Endothelial cell of umbilical vein (primary cell): ENCODE data around the gene PLXNA4. TPM values are rescaled to one million over a fixed set of nuclear protein-coding genes. Genes with fewer than 3 reads are reported as not detected.

ENCODE experiments used
- BruUV-seq: library from RNA; stranded (reverse); fragments of 400-500 nt; replicated peaks from 2 replicates; lab custom pipeline; 2021; lab: Mats Ljungman, UMichigan
- CTCF ChIA-PET: fragments of 300-600, 350-600 bp; sonication (Branson Sonifier 250); formaldehyde crosslinking; loops from one replicate; lab custom pipeline; 2021; ENCODE audit warnings: antibody characterized with exemption, inconsistent platforms; lab: Charles Lee
- POLR2A ChIA-PET: fragments of 300-600, 350-600 bp; sonication (Branson Sonifier 250); formaldehyde crosslinking; loops from one replicate; lab custom pipeline; 2021; ENCODE audit warnings: antibody characterized with exemption, inconsistent platforms; lab: Charles Lee
- DNase-seq: peaks from one replicate; pipeline ENCODE4 v3.0.0-alpha.2; 2011; ENCODE audit warnings: low read depth, low spot score
- FAIRE-seq: peaks from 2 replicates; lab custom pipeline; 2011; peaks lifted over from hg19 to GRCh38; lab: Jason Lieb, UNC
- H2AFZ ChIP-seq: 2 replicates; pipeline ENCODE4 v1.6.0; 2012; ENCODE audit warnings: low read depth, low read length, control low read depth, inconsistent platforms
- H3K27ac ChIP-seq: 2 replicates; pipeline ENCODE4 v1.5.1; 2011; ENCODE audit warnings: low read depth, mild to moderate bottlenecking, control low read depth, low read length, moderate library complexity; ENCODE audit not compliant: insufficient read depth
- H3K27me3 ChIP-seq, 2 experiments: 2 replicates each; pipeline versions ENCODE4 v1.6.0 to v1.6.1; 2011; ENCODE audit warnings: low read length in 2 of 2, mixed read lengths in 1 of 2; ENCODE audit not compliant: control insufficient read depth in 2 of 2, insufficient read depth in 2 of 2
- H3K36me3 ChIP-seq, 2 experiments: 2 replicates in 1 of 2; 3 replicates in 1 of 2; pipeline ENCODE4 v1.5.1; 2011; ENCODE audit warnings: low read length in 2 of 2, mild to moderate bottlenecking in 1 of 2, moderate library complexity in 1 of 2; ENCODE audit not compliant: control insufficient read depth in 2 of 2, insufficient read depth in 2 of 2; ENCODE audit errors: extremely low read depth in 1 of 2
- H3K4me1 ChIP-seq: 3 replicates; pipeline ENCODE4 v1.5.1; 2011; ENCODE audit warnings: mild to moderate bottlenecking, low read length; ENCODE audit not compliant: control insufficient read depth, insufficient read depth; ENCODE audit errors: extremely low read depth
- H3K4me2 ChIP-seq: 2 replicates; pipeline ENCODE4 v1.6.1; 2011; ENCODE audit warnings: low read length, control low read depth, mixed read lengths; ENCODE audit not compliant: insufficient read depth
- H3K4me3 ChIP-seq, 3 experiments: fragments of 200-600 bp in 1 of 3; sonication (generic), shearing (Covaris generic) in 1 of 3; replicated peaks in 1 of 3; 2 replicates each; pipeline ENCODE4 v1.5.1; 2011 to 2016; ENCODE audit warnings: control low read depth in 3 of 3, low read length in 3 of 3, mild to moderate bottlenecking in 2 of 3, inconsistent platforms in 1 of 3, low read depth in 1 of 3, moderate library complexity in 1 of 3; ENCODE audit not compliant: insufficient read depth in 1 of 3
- H3K79me2 ChIP-seq: 2 replicates; pipeline ENCODE4 v1.6.0; 2012; ENCODE audit warnings: low read length, inconsistent platforms; ENCODE audit not compliant: control insufficient read depth, insufficient read depth
- H3K9ac ChIP-seq: replicated peaks from 2 replicates; pipeline ENCODE3; 2011; ENCODE audit warnings: low read length, control low read depth; ENCODE audit not compliant: insufficient read depth; ENCODE audit errors: extremely low read depth
- H3K9me1 ChIP-seq: replicated peaks from 3 replicates; pipeline ENCODE4 v1.6.0; 2011; ENCODE audit warnings: mild to moderate bottlenecking, low read length; ENCODE audit not compliant: control insufficient read depth, insufficient read depth; ENCODE audit errors: extremely low read depth
- H3K9me3 ChIP-seq: replicated peaks from 2 replicates; pipeline ENCODE4 v1.5.1; 2012; ENCODE audit warnings: low read length, inconsistent platforms; ENCODE audit not compliant: control insufficient read depth, insufficient read depth
- H4K20me1 ChIP-seq: replicated peaks from 2 replicates; pipeline ENCODE3; 2011; ENCODE audit warnings: mild to moderate bottlenecking, low read length; ENCODE audit not compliant: control insufficient read depth, insufficient read depth; ENCODE audit errors: extremely low read depth
- EZH2 ChIP-seq: IDR thresholded peaks from 2 replicates; pipeline ENCODE4 v1.6.1; 2012; ENCODE audit warnings: borderline replicate concordance, low read depth, mild to moderate bottlenecking, moderate library complexity, low read length, inconsistent platforms; ENCODE audit not compliant: severe bottlenecking
- FOS ChIP-seq: IDR thresholded peaks from 2 replicates; pipeline ENCODE4 v1.6.1; 2011; ENCODE audit warnings: mild to moderate bottlenecking, low read length, moderate library complexity, borderline replicate concordance; ENCODE audit not compliant: insufficient read depth
- GATA2 ChIP-seq: IDR thresholded peaks from 2 replicates; pipeline ENCODE4 v1.7.0; 2011; ENCODE audit warnings: low read depth, mild to moderate bottlenecking, moderate library complexity, mixed read lengths, low read length; ENCODE audit not compliant: insufficient read length, insufficient read depth
- JUN ChIP-seq: IDR thresholded peaks from 2 replicates; pipeline ENCODE4 v1.6.1; 2011; ENCODE audit warnings: borderline replicate concordance, low read depth; ENCODE audit not compliant: insufficient read length, insufficient read depth
- MYC ChIP-seq: IDR thresholded peaks from one replicate; pipeline ENCODE4 v1.6.1; 2011; ENCODE audit warnings: mild to moderate bottlenecking, low read depth, low read length
- POLR2A ChIP-seq: IDR thresholded peaks from 2 replicates; pipeline ENCODE4 v1.6.1; 2012; ENCODE audit warnings: low read depth, mild to moderate bottlenecking, control low read depth, low read length
- POLR2AphosphoS5 ChIP-seq: IDR thresholded peaks from 2 replicates; pipeline ENCODE4 v1.6.1; 2012; ENCODE audit warnings: low read depth, mild to moderate bottlenecking, control low read depth, low read length, moderate library complexity; ENCODE audit not compliant: insufficient read depth
- dilution Hi-C: fragments of 300-500 bp; cut with MboI; formaldehyde crosslinking; loops from one replicate; pipeline ENCODE4 v1.15.0; 2019; ENCODE audit warnings: low sequenced_read_pairs; ENCODE audit not compliant: extremely low pct_ligation_motif_present
- intact Hi-C: fragments of 100-400 bp; cut with micrococcal nuclease; formaldehyde crosslinking; loops from one replicate; pipeline ENCODE4 v1.10.0; 2022
- polyA plus RNA-seq, 4 experiments: library from polyadenylated mRNA; depleted of rRNA in 3 of 4; stranded (reverse) in 3 of 4; unstranded in 1 of 4; fragments of >200 nt; gene quantifications; 2 replicates each; pipeline versions ENCODE4 v1.2.1 to v1.2.3, GENCODE V29; 2011 to 2012; ENCODE audit warnings: missing spikeins in 1 of 4
- total RNA-seq: library from RNA; stranded (reverse); gene quantifications from 2 replicates; pipeline ENCODE4 v1.2.3, GENCODE V29; 2021
- TF ChIP-seq, protein P1 (sequence below), 2 donors: IDR thresholded peaks; 1 replicate in 1 of 2; 2 replicates in 1 of 2; pipeline ENCODE4 v1.5.1; 2011; ENCODE audit warnings: low read length in 2 of 2, mild to moderate bottlenecking in 2 of 2, moderate library complexity in 2 of 2, control low read depth in 1 of 2, inconsistent platforms in 1 of 2, low read depth in 1 of 2; ENCODE audit not compliant: insufficient read depth in 1 of 2; ENCODE audit errors: extremely low read depth in 1 of 2
- TF ChIP-seq, protein P2 (sequence below): IDR thresholded peaks from 2 replicates; pipeline ENCODE4 v1.6.1; 2011; ENCODE audit not compliant: insufficient read depth, insufficient read length

Gene PLXNA4
- total and polyA plus RNA-seq, 2 donors (not counting 3 experiments of a cell fraction or from before 2014, with no cell fraction given): 12.1 to 20.4 TPM

DNA sequence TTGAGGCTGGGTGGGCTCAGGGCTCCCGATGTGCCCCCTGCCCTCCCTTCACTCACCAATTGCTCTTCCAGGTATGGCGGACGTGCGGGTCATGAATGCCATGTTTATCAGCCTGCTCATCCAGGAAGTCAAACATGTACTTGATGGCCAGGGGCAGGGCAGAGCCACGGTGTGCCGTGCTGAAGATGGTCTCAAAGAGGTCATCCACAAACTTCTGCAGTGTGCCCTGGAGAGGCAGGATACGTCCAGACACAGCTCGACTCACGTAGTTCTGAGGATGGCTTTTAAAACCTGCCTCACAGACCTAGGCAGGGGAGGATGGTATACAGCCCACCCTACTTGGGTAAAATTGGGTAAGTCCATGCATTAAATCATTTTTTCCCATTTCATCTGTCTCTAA, 431.2 kb downstream of the PLXNA4 start:
- no peak for FAIRE-seq
- dilution Hi-C loops: no loop called here
- intact Hi-C loops: loop anchor here (1.0 to 5.0 kb wide), 6 partner anchors 78 to 436 kb away; no protein-coding TSS in a partner anchor
- H3K27ac ChIP-seq: peak overlapping the region; percentile 49
- DNase-seq: no peak
- TF ChIP-seq, protein P1, sequence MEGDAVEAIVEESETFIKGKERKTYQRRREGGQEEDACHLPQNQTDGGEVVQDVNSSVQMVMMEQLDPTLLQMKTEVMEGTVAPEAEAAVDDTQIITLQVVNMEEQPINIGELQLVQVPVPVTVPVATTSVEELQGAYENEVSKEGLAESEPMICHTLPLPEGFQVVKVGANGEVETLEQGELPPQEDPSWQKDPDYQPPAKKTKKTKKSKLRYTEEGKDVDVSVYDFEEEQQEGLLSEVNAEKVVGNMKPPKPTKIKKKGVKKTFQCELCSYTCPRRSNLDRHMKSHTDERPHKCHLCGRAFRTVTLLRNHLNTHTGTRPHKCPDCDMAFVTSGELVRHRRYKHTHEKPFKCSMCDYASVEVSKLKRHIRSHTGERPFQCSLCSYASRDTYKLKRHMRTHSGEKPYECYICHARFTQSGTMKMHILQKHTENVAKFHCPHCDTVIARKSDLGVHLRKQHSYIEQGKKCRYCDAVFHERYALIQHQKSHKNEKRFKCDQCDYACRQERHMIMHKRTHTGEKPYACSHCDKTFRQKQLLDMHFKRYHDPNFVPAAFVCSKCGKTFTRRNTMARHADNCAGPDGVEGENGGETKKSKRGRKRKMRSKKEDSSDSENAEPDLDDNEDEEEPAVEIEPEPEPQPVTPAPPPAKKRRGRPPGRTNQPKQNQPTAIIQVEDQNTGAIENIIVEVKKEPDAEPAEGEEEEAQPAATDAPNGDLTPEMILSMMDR (IDR thresholded peaks at IDR 0.05; ENCODE audit: extremely low read depth in 1 of 2, insufficient read depth in 1 of 2, low read depth in 1 of 2, low read length in 2 of 2): no peak
- TF ChIP-seq EZH2 (no peak), JUN (no peak), POLR2AphosphoS5 (no peak), POLR2A (no peak), GATA2 (no peak), MYC (no peak), FOS (no peak)
- TF ChIP-seq, protein P2, sequence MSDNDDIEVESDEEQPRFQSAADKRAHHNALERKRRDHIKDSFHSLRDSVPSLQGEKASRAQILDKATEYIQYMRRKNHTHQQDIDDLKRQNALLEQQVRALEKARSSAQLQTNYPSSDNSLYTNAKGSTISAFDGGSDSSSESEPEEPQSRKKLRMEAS: no peak
- H2AFZ ChIP-seq: no peak overlapping the region
- POLR2A ChIA-PET: no interaction called here
- H3K4me2 ChIP-seq: peak overlapping the region; percentile 8
- no peaks in the 10 kb centered on the region for H4K20me1 ChIP-seq
- BruUV-seq: no TSS peak
- no peak overlapping the region for H3K9ac ChIP-seq
- H3K79me2 ChIP-seq: no peaks in the 10 kb centered on the region
- no peaks in the 10 kb centered on the region for H3K27me3 ChIP-seq
- peaks cover 8% of the 10 kb centered on the region for H3K4me1 ChIP-seq
- no peak overlapping the region for H3K4me3 ChIP-seq
- no peaks in the 10 kb centered on the region for H3K9me1 ChIP-seq
- CTCF ChIA-PET: interaction anchor here (0.9 to 1.9 kb wide), 10 partner anchors 10 to 435 kb away, joined by 3 to 10 read pairs (median 6); no protein-coding TSS in a partner anchor
- H3K36me3 ChIP-seq: peaks cover 0 to 23% of the 10 kb centered on the region in 2 experiments
- no peaks in the 10 kb centered on the region for H3K9me3 ChIP-seq
